GM18508 (cell line): Measurements from ENCODE around the gene ITGB2.
"Not testable (repeated sequence)": the region's sequence is repeated elsewhere in the genome, so short reads cannot be mapped to it uniquely, and the experiment has no call there.

Experiments used
- ATAC-seq: cut with Tn5 transposase; IDR thresholded peaks from one replicate; pipeline ENCODE4 v1.9.1; 2021; ENCODE audit warnings: moderate number of reproducible peaks; ENCODE audit not compliant: insufficient read depth, unreplicated experiment

ITGB2 gene

DNA sequence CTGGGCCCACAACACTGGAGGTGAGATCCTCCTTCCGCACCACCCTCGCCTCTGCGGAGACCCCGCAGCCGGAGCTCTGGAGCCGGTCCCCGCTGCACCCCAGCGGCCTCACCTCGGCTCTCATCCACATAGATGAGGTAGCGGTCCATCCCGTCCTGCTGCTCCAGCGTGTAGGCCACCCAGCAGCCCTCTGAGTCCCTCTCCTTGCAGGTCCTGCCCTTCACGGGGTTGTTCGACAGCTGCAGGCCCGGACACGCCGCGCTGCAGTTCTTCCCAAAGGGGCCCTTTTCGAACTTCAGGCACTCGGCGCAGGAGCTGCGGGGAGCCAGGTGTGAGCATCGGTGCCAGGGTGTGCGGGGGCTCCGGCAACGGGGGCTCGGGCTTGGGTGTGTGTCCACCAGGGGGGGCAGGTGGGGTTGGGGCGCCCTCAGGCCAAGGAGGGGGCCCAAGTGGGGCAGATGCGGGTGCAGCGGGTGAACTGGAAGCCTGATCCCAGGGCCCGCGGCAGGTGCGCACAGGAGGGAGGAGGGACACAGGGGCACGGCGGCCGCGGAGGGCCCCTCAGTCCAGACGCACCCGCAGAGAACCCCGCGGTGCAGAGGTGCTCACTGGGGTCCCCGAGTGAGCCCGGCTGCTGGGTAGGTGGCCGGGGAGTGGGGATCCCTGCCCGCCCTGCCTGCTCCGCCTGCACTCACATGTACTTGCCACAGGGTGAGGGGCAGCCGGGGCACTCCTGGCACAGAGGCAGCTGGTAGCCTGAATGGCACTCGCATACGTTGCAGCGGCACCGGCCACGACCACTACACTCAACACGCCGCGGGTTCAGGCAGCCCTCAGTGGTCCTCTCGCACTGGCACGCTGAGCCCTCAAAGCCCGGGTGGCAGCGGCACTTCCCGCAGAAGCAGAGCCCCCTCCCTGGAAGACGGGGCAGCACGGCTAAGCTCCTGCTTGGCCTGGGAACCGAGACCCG lies 31.8 kb downstream of the ITGB2 start:
- no peak for ATAC-seq

DNA sequence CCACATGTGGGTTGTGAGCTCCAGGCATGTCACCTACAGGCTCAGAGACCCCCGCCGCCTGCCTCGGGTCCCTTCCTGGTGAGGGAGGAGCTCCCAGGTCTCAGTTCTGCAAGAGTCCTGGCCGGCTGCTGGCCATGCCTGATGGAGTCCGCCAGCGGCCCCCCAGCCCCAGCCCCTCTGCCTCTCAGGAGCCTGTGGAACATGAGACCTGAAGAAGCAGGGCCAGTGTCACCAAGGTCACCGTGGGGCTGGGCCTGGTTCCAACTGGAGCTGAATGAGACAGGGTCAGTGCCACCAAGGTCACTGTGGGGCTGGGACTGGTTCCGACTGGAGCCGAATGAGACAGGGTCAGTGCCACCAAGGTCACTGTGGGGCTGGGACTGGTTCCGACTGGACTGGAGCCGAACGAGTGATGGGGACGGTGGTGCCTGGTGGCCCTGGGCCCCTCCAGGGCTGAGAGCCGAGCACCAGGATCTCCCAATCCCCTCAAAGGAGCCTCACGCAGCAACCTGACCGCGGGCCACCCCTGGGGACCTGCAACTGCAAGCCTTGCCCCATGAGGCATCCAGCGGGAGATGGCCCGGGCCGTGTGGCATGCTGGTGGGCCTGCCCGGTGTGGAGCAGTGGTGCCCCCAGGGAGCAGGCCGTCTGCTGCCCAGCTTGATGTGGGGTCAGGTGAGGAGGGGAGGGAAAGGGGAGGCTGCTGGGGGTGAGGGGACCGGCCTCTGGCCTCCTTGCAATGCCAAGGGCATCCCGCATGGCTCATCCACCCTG lies 32.7 kb downstream of the ITGB2 start:
- ATAC-seq = no peak

DNA sequence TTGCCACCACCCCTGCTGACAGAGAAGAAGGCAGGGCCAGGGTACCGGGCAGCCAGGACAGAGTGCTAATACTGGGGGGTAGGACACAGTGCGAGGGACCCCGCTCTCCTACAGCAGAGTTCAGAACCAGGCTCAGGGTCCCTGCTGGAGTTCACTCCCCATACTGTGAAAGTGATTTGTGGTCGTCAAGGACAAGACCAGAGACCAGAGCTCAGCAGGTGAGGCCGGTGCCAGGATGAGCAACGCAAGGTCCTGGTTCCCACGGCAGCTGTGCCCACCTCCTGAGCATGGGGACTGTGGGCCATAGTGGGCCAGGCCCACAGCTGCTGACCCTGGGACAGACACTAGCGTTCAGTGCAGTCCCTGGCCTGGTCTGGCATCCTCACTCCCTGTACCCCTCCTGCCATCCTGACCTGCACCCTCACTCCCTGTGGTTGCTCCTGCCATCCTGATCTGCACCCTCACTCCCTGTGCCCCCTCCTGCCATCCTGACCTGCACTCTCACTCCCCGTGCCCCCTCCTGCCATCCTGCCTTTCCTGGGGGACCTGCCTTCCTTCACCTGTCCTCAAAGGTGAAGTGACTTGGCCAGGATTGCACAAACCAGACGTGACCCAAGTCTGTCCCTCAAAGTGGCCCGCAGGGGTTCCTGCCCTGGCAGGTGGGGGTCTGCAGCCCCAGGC lies 33.4 kb downstream of the ITGB2 start:
- no peak for ATAC-seq

DNA sequence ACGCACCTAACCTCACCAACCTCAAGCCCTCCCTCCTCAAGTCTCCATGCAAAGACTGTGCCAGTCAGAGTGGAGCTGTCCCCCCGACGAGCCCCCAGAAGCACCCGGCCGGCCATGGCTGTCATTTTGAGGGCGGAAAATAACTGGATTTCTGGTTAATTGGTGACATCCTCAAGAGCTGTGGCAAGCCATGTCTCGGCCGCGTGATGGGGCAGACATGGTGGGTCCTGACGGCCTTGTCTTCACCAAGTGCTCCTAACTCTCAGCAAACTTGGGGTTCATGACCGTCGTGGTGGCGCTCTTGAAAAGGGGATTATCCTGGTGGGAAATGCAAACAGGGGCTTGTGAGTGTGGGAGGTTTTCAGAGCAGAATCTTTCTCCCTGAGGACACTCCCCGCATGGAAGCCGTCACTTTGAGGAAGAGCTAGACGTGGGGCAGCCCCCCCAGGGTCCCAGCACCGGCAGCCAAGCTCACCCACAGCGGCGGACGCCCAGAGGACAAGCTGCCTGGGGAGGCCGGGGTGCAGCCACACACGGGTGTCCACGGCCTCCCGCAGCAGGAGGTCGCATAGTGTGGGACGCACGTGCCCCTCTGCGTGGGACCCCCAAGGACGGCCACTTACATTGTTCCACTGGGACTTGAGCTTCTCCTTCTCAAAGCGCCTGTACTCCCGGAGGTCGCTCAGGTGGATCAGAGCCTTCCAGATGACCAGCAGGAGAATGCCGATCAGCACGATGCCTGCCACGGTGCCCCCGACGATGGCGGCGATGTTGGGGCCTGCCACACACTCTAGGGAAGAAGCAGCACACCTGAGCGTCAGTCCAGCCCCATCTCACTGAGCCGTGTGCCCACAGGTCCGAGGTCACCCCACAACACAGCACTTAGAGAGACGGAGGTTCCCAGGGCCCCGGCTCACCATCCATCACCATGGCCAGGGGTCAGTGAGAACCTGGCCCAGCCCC lies 34.3 kb downstream of the ITGB2 start:
- ATAC-seq = no peak

DNA sequence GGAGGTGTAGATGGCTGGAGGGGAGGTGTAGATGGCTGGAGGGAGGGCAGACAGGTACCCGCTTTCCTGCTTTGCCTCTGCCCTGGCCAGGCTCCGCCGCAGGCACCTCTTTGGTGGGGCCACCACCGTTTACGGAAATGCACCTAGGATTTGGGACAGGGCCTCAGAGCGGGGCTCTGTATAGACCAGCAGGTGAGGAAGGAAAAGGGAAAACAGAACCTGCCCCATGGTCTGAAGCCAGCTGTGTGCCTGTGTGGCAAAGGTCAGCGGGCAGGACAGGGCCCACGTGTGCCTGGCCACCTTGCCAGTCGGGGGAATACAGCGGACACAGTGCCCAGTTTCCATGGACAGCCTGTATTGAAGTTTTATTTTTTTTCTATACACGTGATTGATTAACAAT lies 35.1 kb downstream of the ITGB2 start:
- ATAC-seq = no peak

DNA sequence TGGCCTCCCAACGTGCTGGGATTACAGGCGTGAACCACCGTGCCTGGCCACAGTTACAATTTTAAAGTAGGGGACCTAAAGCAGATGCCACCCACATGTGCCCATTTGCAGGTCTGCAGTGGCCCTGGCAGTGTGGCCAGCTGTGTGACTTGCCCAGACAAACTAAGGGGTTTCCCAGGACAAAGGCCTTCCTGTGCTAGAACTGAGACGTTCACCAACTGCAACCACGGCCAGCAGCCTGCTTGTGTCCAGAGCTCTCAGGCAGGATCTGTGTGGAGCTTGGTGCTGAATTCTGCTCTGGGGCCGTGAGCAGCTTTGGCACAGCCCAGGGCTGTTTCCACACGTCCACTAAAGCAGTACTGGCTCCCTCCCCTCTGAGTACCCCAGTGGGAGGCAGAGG lies 36.6 kb downstream of the ITGB2 start:
- no peak for ATAC-seq

DNA sequence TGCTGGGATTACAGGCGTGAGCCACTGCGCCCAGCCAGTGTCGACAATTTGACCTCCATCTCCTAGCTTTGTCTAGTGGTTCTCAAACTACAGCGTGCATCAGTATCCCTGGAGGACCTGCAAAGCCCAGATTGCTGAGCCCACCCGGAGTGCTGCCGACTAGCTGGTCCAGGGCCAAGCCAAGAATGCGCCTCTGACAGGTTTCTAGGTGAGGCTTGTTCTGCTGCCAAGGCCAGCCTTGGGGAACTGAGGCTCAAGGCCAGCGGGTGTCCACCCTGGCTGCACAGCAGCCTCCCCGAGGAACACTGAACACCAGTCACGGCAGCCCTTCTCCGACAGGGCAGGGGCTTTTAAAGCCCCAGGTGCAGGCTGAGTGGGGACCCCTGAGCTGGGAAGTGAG lies 37.4 kb downstream of the ITGB2 start:
- no peak for ATAC-seq

DNA sequence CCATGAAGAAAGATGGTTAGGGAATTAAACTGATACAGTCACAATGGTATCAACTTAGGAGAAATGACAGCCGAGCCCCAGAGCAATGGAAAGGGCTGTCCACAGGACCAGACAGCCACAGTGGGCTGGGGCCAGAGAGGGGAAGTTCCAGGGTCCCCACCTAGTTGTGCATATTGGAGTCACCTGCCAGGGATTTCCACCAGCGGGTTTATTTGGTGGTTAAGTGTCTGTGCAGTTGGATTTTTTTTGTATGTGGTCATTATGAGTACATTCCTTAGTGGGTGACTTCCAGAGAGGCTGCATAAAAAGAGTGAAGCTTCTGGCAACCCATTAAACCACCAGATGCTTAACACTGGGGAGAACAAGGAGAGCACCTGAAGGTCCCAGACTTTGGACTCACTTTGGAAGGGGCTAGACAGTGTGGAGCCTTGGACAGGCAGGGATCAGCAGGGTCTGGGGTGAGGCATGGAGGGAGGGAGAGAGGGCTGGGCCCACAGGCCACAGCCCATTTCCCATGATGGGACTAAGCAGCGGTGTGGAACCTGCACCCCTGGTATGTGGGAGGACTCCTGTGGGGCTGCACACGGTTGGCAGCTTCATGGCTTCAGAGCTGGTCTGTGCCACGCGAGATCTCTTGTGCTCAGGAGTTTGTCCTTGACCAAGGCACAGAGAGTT lies 39.4 kb downstream of the ITGB2 start:
- no peak for ATAC-seq

DNA sequence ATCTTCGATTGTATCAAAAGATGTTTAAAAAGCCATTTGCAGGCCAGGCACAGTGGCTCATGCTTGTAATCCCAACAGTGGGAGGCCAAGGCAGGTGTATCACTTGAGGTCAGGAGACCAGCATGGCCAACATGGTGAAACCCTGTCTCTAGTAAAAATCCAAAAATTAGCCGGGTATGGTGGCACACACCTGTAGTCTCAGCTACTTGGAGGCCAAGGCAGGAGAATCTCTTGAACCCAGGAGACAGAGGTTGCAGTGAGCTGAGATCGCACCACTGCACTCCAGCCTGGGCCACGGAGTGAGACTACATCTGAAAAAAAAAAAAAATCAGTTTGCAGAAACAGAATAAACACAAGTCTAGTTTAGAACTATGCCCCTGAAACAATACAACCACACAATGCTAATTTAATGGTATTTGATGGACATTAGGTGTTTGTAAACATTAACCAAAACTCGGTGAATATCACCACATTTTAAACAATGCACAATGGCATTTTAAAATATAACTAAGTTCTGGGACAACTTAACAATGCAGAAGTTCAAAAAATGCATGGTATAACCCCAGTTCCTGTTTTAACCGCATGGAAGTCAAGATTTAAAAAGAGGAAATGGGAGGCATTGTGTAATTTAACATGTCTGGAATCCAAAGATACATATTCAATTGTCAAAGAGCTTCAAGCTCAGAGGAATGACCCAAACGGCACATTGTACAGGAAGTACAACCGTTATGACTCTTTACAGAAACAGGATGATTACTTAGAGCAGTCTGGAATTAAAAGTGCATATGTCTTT lies 40.1 kb downstream of the ITGB2 start:
- no peak for ATAC-seq

DNA sequence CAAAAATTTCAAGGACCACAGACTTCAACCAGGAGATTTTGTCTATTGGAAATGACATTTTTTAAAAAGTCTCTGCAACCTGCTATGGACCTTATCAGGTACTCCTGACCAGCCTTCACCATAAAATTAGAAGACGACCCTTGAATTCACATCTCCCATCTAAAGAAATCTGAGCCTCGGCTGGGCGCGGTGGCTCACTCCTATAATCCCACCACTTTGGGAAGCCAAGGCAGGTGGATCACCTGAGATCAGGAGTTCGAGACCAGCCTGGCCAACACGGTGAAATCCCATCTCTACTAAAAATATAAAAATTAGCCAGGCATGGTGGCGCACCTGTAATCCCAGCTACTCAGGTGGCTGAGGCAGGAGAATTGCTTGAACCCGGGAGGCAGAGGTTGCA lies 41.5 kb downstream of the ITGB2 start:
- not testable (repeated sequence) for ATAC-seq

DNA sequence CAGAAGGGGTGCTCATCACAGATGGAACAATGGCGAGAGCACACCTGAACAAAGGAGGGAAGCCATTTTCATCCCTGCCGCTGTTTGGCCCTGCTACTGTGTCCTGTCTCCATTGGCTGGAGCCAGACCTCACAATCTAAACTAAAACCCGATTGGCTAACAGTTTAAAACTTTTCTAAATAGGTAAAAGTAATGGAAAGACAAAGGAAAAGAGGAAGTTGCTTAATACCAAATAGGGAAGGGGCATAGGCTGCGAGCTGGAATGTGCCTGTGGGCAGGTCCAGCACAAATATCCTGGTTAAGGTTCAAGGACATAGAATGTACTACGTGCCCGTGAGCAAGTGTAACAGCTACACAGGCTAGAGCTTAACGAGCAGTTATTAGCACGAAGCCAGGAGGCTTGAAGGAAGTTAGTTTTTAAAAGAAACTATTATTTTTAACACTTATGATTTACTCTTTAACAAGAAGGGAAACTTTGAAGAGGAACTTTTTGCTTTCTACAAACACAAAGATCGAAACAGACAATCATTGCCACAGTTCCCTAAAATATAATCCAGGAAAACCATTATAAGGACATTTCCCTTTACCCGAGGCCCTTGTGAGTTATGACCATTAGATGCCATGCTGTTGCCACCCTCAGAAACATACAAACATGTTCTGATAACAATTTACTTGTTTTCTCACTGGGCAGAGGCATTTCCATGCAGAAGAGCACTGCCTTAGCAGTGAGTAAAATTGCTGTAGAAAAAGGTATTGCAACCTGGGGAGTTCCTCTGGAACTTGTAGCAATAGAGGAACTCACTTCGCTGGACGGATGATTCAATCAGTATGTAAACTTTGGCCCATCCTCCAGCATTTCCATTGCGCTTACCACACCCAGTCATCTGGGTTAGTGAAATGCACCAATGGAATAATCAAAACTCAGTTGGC lies 42.4 kb downstream of the ITGB2 start:
- no peak for ATAC-seq

DNA sequence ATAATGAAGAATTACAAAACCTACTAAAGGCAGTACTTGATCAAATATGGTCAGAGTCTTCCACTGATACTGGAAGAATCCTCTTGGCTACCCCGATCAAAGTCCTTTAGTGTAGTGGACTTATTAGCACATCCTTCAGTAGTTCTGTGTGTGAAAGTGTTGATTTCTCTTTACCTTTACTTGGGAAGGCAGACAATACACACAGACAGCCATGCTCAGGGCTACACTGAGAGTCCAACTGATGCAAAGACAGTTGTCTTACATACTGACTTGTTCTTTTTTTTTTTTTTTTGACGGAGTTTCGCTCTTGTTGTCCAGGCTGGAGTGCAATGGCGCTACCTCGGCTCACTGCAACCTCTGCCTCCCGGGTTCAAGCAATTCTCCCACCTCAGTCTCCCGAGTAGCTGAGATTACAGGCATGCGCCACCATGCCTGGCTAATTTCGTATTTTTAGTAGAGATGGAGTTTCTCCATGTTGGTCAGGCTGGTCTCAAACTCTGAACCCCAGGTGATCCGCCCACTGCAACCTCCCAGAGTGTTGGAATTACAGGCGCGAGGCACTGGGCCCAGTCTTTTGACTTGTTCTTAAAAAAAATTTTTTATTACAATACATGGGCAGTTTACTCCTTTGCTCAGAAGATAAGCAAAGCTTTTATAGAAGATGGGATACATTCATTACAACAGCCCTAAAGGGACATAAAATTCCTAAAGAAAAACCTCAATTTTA lies 43.7 kb downstream of the ITGB2 start:
- no peak for ATAC-seq

DNA sequence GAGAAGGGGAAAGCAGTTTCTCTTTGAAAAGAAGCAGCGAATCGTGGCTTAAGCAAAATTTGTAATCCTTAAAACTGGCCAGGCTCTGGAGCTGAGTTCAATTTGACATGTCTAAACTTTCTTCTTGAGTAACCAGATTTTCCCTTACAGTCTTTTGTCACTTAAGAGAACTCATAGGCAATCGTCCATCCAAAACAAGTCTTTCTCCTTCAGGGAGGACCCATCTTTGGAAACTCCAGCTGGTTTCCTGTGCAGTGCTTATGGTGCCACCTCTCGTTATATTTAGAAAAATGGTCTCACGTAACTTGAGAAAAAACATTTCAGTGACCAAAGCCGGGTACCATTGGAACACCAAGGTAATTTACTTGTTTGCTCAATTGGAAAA lies 45.4 kb downstream of the ITGB2 start:
- no peak for ATAC-seq

DNA sequence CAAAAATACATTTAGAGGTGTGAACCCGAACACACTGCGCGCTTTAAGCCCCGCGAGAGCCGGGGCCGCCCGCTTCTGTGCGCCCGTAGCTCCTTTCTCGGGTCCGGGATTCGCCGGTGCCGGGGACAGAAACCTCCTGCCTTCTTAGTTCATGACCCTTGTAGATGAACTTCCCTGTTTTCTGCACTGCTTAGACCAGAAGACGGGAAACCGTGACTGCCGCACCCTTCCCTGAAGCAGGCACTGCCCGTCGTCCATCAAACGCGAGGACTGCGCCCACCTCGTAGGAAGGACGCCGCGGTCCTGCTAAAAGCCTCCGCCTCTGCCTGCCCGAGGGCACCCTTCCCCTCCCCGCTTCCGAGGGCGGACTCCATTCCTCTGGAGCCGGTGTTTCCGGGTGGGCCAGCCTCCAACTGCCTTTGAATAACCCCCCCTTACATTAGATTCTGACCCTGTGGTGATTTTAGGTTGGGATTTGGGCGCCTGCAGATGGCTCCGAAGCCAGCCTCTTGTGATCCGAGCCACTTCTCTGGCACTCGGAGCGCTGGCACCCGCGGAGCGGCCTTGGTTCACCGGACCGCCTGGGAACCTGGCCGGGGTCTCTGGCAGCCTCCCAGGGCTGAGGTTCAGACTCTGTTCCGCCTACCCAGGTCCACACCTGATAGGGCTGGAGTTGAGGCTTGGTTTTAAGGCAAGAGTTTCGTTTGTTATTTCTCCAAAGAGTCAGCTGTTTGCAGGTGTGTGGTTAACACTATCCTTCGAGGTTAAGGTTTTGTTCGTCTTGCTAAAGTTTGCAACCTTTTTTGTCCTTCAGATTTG lies 46.0 kb downstream of the ITGB2 start:
- ATAC-seq = no peak

DNA sequence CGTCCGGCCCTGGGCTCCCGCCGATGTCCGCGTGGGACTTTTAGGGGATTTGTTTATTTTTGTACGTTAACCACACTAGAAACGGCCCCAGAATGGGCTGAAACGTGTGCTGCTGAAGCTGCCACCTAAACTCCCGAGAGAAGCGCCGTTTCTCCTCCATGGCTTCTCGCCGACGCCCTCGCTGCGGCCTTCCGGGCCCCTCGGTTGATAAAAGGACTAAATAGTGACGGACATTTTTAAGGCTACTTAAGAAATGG lies 46.5 kb downstream of the ITGB2 start:
- ATAC-seq = no peak
